Kidney (tissue), 14 donors: ENCODE measurements around the gene NPAT. TPM values are rescaled to one million over a fixed set of nuclear protein-coding genes. Genes with fewer than 3 reads are reported as not detected.

Experiments
- DNase-seq, 5 donors: peaks; one replicate each; pipeline ENCODE4 v3.0.0-alpha.2; 2013 to 2020
- FAIRE-seq: peaks from 2 replicates; lab custom pipeline; 2012; peaks lifted over from hg19 to GRCh38; lab: Jason Lieb, UNC
- H3K27ac ChIP-seq, 2 donors: one replicate each; pipeline ENCODE4 v1.7.0; 2013; ENCODE audit warnings: low read depth in 2 of 2, low read length in 2 of 2, inconsistent platforms in 1 of 2
- H3K27me3 ChIP-seq: one replicate; pipeline ENCODE4 v1.7.1; 2013; ENCODE audit warnings: low read length, inconsistent platforms; ENCODE audit not compliant: control insufficient read depth, insufficient read depth
- H3K36me3 ChIP-seq, 3 donors: one replicate each; pipeline versions ENCODE4 v1.7.0 to v1.7.1; 2013; ENCODE audit warnings: low read length in 3 of 3, control low read depth in 1 of 3, inconsistent platforms in 1 of 3; ENCODE audit not compliant: insufficient read depth in 3 of 3, control insufficient read depth in 2 of 3
- H3K4me1 ChIP-seq, 3 donors: one replicate each; pipeline versions ENCODE4 v1.7.0 to v1.7.1; 2013; ENCODE audit warnings: low read length in 3 of 3, inconsistent platforms in 1 of 3, low read depth in 1 of 3; ENCODE audit not compliant: control insufficient read depth in 2 of 3, insufficient read depth in 2 of 3
- H3K4me3 ChIP-seq, 3 donors: one replicate each; pipeline versions ENCODE4 v1.7.0 to v1.8.1; 2013; ENCODE audit warnings: low read length in 3 of 3, control low read depth in 1 of 3, inconsistent platforms in 1 of 3
- H3K9ac ChIP-seq, 3 donors: one replicate each; pipeline versions ENCODE4 v1.7.0 to v1.7.1; 2013; ENCODE audit warnings: low read length in 3 of 3, control low read depth in 1 of 3, inconsistent platforms in 1 of 3
- H3K9me3 ChIP-seq, 3 donors: one replicate each; pipeline versions ENCODE4 v1.7.0 to v1.7.1; 2013; ENCODE audit warnings: low read length in 3 of 3, control low read depth in 1 of 3, inconsistent platforms in 1 of 3; ENCODE audit not compliant: control insufficient read depth in 2 of 3, insufficient read depth in 1 of 3
- CTCF ChIP-seq: IDR thresholded peaks from 3 replicates; pipeline ENCODE4 v1.5.1; 2012; ENCODE audit warnings: mild to moderate bottlenecking, moderate library complexity, borderline replicate concordance; ENCODE audit not compliant: insufficient read depth; ENCODE audit errors: extremely low read depth
- intact Hi-C: fragments of 100-400 bp; cut with DNase I; formaldehyde crosslinking; loops from one replicate; pipeline ENCODE4 v1.11.1; 2022
- polyA plus RNA-seq: library from polyadenylated mRNA; stranded (reverse); fragments of 350-450 nt; fragmentation: Illumina TruSeq; extraction: RNeasy Lipid Tissue Mini Kit (QIAGEN cat#74804); gene quantifications from one replicate; pipeline ENCODE4 v1.2.3, GENCODE V29; 2014; ENCODE audit warnings: low read depth, low replicate concordance; ENCODE audit not compliant: insufficient read depth
- total RNA-seq: library from RNA; stranded (reverse); fragmentation: NEBNext Ultra II Directional; extraction: Animal tissue kit (Norgen Biotek cat#: 25700); gene quantifications from one replicate; pipeline ENCODE4 v1.2.1, GENCODE V29; 2021
- donor health status: control.
- donor health status: control.
- donor health status: control.
- donor health status: control.
- donor health status: control.
- donor health status: DM: yes; HTN: yes; CAD: no.
- donor health status: Normal renal cell carcinoma (clear cell type).

The NPAT gene
- total and polyA plus RNA-seq, 2 donors from 2014 or later, result 2.5 to 17.6 TPM

DNA sequence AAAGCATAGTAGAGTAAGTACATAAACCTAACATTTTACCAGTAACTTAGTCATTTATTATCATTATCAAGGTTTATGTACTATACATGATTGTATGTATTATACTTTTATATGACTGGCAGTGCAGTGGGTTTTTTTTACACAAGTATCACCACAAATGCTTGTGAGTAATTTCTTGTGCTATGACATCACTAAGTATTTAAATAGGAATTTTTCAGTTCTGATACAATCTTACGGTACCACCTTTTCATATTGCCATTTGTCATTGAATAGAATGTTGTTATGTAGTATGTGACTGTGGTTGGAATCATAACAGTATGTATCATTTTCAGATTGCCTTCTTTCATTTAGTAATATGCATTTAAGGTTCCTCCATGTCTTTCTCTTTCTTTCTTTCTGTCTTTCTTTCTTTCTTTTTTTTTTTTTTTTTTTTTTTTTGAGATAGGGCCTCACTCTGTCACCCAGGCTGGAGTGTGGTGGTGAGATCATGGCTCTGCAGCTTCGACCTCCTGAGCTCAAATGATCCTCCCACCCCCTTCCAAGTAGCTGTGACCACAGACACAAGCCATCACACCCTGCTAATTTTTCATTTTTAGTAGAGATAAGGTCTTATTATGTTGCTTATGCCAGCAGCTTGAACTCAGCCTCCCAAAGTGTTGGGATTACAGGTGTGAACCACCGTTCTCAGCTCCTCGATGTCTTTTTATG lies 19.0 kb upstream of the NPAT start:
- intact Hi-C loops, result no loop called here
- no peak overlapping the region for H3K27ac ChIP-seq
- H3K9ac ChIP-seq, result no peak overlapping the region
- H3K27me3 ChIP-seq, result no peaks in the 10 kb centered on the region
- no peaks in the 10 kb centered on the region for H3K9me3 ChIP-seq
- peaks cover 0 to 7% (median 4%) of the 10 kb centered on the region in 3 donors for H3K36me3 ChIP-seq
- peaks cover 0 to 2% (median 0%) of the 10 kb centered on the region in 3 donors for H3K4me1 ChIP-seq
- FAIRE-seq (no peak), DNase-seq (no peak)
- H3K4me3 ChIP-seq, result no peak overlapping the region
- no peak for TF ChIP-seq CTCF

DNA sequence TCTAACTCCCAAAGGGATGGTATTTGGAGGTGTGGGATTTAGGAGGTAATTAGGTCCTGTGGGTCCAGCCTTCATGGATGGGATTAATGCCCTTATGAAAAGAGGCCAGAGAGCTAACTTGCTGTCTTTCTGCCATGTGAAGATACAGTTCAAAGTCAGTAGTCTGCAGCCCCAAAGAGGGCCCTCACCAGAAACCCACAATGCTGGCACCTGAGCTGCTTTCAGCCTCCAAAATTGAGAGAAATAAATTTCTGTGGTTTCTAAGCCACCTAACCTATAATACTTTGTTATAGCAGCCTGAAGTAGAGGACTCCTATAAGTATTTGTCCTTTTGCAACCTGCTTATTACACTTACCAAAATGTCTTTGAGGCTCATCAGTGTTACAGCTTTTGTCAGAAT lies 16.6 kb upstream of the NPAT start:
- H3K9me3 ChIP-seq, result no peaks in the 10 kb centered on the region
- FAIRE-seq (no peak), DNase-seq (no peak)
- H3K4me1 ChIP-seq, result peaks cover 0 to 2% (median 0%) of the 10 kb centered on the region in 3 donors
- no peak overlapping the region for H3K4me3 ChIP-seq
- intact Hi-C loops, result no loop called here
- TF ChIP-seq CTCF, result no peak
- no peak overlapping the region for H3K27ac ChIP-seq
- H3K9ac ChIP-seq, result no peak overlapping the region
- no peaks in the 10 kb centered on the region for H3K27me3 ChIP-seq
- H3K36me3 ChIP-seq, result peaks cover 0 to 7% (median 4%) of the 10 kb centered on the region in 3 donors

- Histone ChIP-seq H3K27ac (no peak overlapping the region), H3K9me3 (no peaks in the 10 kb centered on the region), H3K9ac (no peak overlapping the region), H3K4me3 (no peak overlapping the region), H3K36me3 (peaks cover 0 to 7% (median 4%) of the 10 kb centered on the region in 3 donors), H3K27me3 (no peaks in the 10 kb centered on the region), H3K4me1 (peaks cover 0 to 2% (median 0%) of the 10 kb centered on the region in 3 donors)
- DNase-seq (no peak), FAIRE-seq (no peak)
- no peak for TF ChIP-seq CTCF
- intact Hi-C loops, result no loop called here
These were observed 14.6 kb upstream of the NPAT start for GRCh38 chr11:108237058-108237481.

DNA sequence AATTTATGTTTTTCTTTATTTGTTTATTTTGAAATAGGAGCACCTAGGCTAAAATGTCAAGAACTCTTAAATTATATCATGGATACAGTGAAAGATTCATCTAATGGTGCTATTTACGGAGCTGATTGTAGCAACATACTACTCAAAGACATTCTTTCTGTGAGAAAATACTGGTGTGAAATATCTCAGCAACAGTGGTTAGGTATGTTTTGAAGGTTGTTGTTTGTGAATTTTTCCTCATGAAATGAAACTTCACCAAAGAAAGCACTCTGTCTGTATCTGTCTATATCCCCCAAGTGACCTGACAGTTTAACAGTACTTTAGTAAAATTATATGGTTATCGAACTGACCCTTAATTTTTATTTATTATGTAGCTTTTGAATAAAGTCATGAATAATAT lies 13.2 kb upstream of the NPAT start:
- intact Hi-C loops, result no loop called here
- Histone ChIP-seq H3K27ac (no peak overlapping the region), H3K4me3 (no peak overlapping the region)

More for the DNA sequence above, 13.2 kb upstream of the NPAT start:
- FAIRE-seq (no peak), DNase-seq (no peak)
- Histone ChIP-seq H3K4me1 (peaks cover 0 to 2% (median 0%) of the 10 kb centered on the region in 3 donors), H3K36me3 (peaks cover 4 to 7% (median 7%) of the 10 kb centered on the region in 3 donors), H3K9ac (no peak overlapping the region), H3K27me3 (no peaks in the 10 kb centered on the region), H3K9me3 (no peaks in the 10 kb centered on the region)
- no peak for TF ChIP-seq CTCF
